Panc1 (cell line): ENCODE data around the gene GOLGB1. TPM values are rescaled to one million over a fixed set of nuclear protein-coding genes. Genes with fewer than 3 reads are reported as not detected.

Experiments used
- ATAC-seq: fragments of 200-7000 bp; cut with Tn5 transposase; 2 replicates; pipeline ENCODE4 v1.9.1; 2020; ENCODE audit warnings: mild to moderate bottlenecking, moderate library complexity
- BruUV-seq: library from RNA; stranded (reverse); fragments of 400-500 nt; replicated peaks from 2 replicates; lab custom pipeline; 2021; lab: Mats Ljungman, UMichigan
- CTCF ChIA-PET: fragments of 300-600 bp; sonication (Branson Sonifier 250); formaldehyde crosslinking; loops from one replicate; lab custom pipeline; 2022; ENCODE audit warnings: antibody characterized with exemption; lab: Charles Lee
- POLR2A ChIA-PET: fragments of 300-600 bp; sonication (Branson Sonifier 250); formaldehyde crosslinking; loops from one replicate; lab custom pipeline; 2022; ENCODE audit warnings: antibody characterized with exemption; lab: Charles Lee
- DNase-seq: peaks from one replicate; pipeline ENCODE4 v3.0.0-alpha.2; 2010; ENCODE audit warnings: low read depth, low spot score
- H3K27ac ChIP-seq: 2 replicates; pipeline ENCODE4 v1.5.1; 2011; ENCODE audit warnings: mild to moderate bottlenecking, low read length, inconsistent platforms
- H3K27me3 ChIP-seq: fragments of 200-500 bp; sonication (Bioruptor generic); 2 replicates; pipeline ENCODE4 v1.6.0; 2014; ENCODE audit warnings: low read length, inconsistent platforms; ENCODE audit not compliant: control insufficient read depth, insufficient read depth
- H3K36me3 ChIP-seq: fragments of 200-500 bp; sonication (Bioruptor generic); 2 replicates; pipeline ENCODE4 v1.5.1; 2014; ENCODE audit warnings: inconsistent platforms, mild to moderate bottlenecking, low read length, moderate library complexity; ENCODE audit not compliant: control insufficient read depth, insufficient read depth
- H3K4me1 ChIP-seq: 2 replicates; pipeline ENCODE4 v1.5.1; 2011; ENCODE audit warnings: inconsistent platforms, mild to moderate bottlenecking, low read length, moderate library complexity; ENCODE audit not compliant: control insufficient read depth, insufficient read depth
- H3K4me3 ChIP-seq, 2 experiments: 2 replicates each; pipeline ENCODE4 v1.5.1; 2011 to 2012; ENCODE audit warnings: low read depth in 2 of 2, low read length in 2 of 2, mild to moderate bottlenecking in 2 of 2, inconsistent platforms in 1 of 2, moderate library complexity in 1 of 2
- H3K9me3 ChIP-seq: fragments of 200-500 bp; sonication (Bioruptor generic); 2 replicates; pipeline ENCODE4 v1.5.1; 2014; ENCODE audit warnings: low read depth, mild to moderate bottlenecking, inconsistent platforms, low read length, moderate library complexity; ENCODE audit not compliant: control insufficient read depth, insufficient read depth
- POLR2AphosphoS5 ChIP-seq: IDR thresholded peaks from 2 replicates; pipeline ENCODE4 v1.6.1; 2012; ENCODE audit warnings: mild to moderate bottlenecking, low read depth, low read length, moderate library complexity
- SIN3A ChIP-seq: IDR thresholded peaks from 2 replicates; pipeline ENCODE4 v1.6.1; 2012; ENCODE audit warnings: low read depth, mild to moderate bottlenecking, low read length, moderate library complexity, borderline replicate concordance; ENCODE audit not compliant: insufficient read depth
- TCF7L2 ChIP-seq: IDR thresholded peaks from 2 replicates; pipeline ENCODE4 v1.6.1; 2011; ENCODE audit warnings: mild to moderate bottlenecking, low read depth, low read length, inconsistent platforms
- in situ Hi-C: cut with HindIII; loops from 2 replicates; pipeline ENCODE4 v1.10.0; 2016; ENCODE audit warnings: low sequenced_read_pairs, low pct_unique_long_range_greater_than_20kb
- intact Hi-C: fragments of 100-400 bp; cut with micrococcal nuclease; formaldehyde crosslinking; loops from one replicate; pipeline ENCODE4 v1.10.0; 2022; ENCODE audit not compliant: unreplicated experiment
- total RNA-seq: library from RNA; stranded (reverse); gene quantifications from one replicate; pipeline ENCODE4 v1.2.1, GENCODE V29; 2021; ENCODE audit not compliant: unreplicated experiment
- TF ChIP-seq, protein P1 (sequence below), 2 experiments: IDR thresholded peaks; 2 replicates each; pipeline ENCODE4 v1.6.1; 2011 to 2012; ENCODE audit warnings: low read depth in 2 of 2, control low read depth in 1 of 2, low read length in 1 of 2, mild to moderate bottlenecking in 1 of 2, moderate library complexity in 1 of 2; ENCODE audit not compliant: insufficient read depth in 1 of 2
- TF ChIP-seq, protein P2 (sequence below): fragments of 450-650 bp; IDR thresholded peaks from 2 replicates; pipeline ENCODE4 v1.5.1; 2017; ENCODE audit warnings: mild to moderate bottlenecking

Gene GOLGB1
- total RNA-seq, 1 experiment from 2014 or later, result 49.7 TPM

DNA sequence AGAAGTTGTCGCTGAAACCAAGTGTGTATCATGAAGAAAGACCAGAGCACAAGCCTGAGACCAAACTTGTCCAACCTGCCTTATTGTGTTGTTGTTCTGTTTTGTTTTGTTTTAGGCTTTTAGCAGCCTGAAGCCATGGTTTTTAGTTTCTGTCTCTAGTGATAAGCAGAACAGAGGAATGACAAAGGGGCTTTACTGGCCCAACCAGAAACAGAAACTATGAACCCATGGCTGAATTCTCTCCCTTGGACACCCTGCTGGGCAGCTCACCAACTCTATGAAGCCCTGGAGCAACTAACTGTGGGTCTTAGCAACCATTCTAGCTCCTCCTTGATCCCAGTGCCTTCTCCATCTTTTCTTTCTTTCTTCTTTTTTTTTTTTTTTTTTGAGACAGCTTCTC lies 119.2 kb downstream of the GOLGB1 start:
- POLR2A ChIA-PET, result interaction anchor here (0.6 kb wide), 2 partner anchors 10 to 212 kb away, joined by 5 to 7 read pairs; no protein-coding TSS in a partner anchor
- H3K4me3 ChIP-seq, result no peak overlapping the region
- TF ChIP-seq, protein P1, sequence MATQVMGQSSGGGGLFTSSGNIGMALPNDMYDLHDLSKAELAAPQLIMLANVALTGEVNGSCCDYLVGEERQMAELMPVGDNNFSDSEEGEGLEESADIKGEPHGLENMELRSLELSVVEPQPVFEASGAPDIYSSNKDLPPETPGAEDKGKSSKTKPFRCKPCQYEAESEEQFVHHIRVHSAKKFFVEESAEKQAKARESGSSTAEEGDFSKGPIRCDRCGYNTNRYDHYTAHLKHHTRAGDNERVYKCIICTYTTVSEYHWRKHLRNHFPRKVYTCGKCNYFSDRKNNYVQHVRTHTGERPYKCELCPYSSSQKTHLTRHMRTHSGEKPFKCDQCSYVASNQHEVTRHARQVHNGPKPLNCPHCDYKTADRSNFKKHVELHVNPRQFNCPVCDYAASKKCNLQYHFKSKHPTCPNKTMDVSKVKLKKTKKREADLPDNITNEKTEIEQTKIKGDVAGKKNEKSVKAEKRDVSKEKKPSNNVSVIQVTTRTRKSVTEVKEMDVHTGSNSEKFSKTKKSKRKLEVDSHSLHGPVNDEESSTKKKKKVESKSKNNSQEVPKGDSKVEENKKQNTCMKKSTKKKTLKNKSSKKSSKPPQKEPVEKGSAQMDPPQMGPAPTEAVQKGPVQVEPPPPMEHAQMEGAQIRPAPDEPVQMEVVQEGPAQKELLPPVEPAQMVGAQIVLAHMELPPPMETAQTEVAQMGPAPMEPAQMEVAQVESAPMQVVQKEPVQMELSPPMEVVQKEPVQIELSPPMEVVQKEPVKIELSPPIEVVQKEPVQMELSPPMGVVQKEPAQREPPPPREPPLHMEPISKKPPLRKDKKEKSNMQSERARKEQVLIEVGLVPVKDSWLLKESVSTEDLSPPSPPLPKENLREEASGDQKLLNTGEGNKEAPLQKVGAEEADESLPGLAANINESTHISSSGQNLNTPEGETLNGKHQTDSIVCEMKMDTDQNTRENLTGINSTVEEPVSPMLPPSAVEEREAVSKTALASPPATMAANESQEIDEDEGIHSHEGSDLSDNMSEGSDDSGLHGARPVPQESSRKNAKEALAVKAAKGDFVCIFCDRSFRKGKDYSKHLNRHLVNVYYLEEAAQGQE (IDR thresholded peaks at IDR 0.05; ENCODE audit: insufficient read depth in 1 of 2, low read depth in 2 of 2, low read length in 1 of 2), result no peak
- TF ChIP-seq, protein P2, sequence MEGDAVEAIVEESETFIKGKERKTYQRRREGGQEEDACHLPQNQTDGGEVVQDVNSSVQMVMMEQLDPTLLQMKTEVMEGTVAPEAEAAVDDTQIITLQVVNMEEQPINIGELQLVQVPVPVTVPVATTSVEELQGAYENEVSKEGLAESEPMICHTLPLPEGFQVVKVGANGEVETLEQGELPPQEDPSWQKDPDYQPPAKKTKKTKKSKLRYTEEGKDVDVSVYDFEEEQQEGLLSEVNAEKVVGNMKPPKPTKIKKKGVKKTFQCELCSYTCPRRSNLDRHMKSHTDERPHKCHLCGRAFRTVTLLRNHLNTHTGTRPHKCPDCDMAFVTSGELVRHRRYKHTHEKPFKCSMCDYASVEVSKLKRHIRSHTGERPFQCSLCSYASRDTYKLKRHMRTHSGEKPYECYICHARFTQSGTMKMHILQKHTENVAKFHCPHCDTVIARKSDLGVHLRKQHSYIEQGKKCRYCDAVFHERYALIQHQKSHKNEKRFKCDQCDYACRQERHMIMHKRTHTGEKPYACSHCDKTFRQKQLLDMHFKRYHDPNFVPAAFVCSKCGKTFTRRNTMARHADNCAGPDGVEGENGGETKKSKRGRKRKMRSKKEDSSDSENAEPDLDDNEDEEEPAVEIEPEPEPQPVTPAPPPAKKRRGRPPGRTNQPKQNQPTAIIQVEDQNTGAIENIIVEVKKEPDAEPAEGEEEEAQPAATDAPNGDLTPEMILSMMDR, result no peak
- TF ChIP-seq SIN3A (no peak), POLR2AphosphoS5 (no peak), TCF7L2 (no peak)
- ATAC-seq (no peak), DNase-seq (no peak)
- intact Hi-C loops, result no loop called here
- CTCF ChIA-PET, result no interaction called here
- no peaks in the 10 kb centered on the region; the same call in 1 of the 2 replicates for H3K27me3 ChIP-seq
- H3K36me3 ChIP-seq, result no peaks in the 10 kb centered on the region
- H3K27ac ChIP-seq, result no peak overlapping the region
- BruUV-seq, result no TSS peak
- no peaks in the 10 kb centered on the region for H3K9me3 ChIP-seq
- H3K4me1 ChIP-seq, result no peaks in the 10 kb centered on the region
- in situ Hi-C loops, result no loop called here

DNA sequence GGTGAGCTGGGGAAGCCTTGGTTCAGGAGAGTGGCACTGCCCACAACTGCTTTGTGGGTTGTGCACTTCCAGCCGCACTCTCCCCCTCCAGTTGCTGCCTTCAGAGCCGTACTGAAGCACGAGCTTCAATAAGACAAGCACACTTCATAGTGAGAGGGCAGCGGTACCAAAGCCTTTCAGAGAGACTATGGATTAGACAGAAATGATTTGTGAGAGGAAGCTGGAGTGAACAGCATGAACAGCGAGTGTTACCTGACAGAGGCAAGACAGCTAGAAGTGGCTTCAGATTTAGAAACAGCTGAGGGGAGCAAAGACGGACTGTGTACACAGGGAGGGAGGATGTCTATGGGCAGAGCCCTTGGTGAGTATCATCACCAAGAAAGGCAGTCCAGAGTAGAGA lies 119.9 kb downstream of the GOLGB1 start:
- ChIA-PET POLR2A (no interaction called here), CTCF (no interaction called here)
- ATAC-seq, result no peak
- TF ChIP-seq, protein P1 (IDR thresholded peaks at IDR 0.05; ENCODE audit: insufficient read depth in 1 of 2, low read depth in 2 of 2, low read length in 1 of 2), result no peak
- TF ChIP-seq, protein P2, result no peak
- TF ChIP-seq SIN3A (no peak), TCF7L2 (no peak), POLR2AphosphoS5 (no peak)
- H3K4me1 ChIP-seq, result no peaks in the 10 kb centered on the region
- H3K27me3 ChIP-seq, result no peaks in the 10 kb centered on the region; the same call in 1 of the 2 replicates
- no peak overlapping the region for H3K4me3 ChIP-seq
- intact Hi-C loops (no loop called here), in situ Hi-C loops (no loop called here)
- no peak overlapping the region for H3K27ac ChIP-seq
- no peak for DNase-seq
- no peaks in the 10 kb centered on the region for H3K36me3 ChIP-seq
- no TSS peak for BruUV-seq
- H3K9me3 ChIP-seq, result no peaks in the 10 kb centered on the region
